Activated CD8-positive, alpha-beta memory T cell treated with anti-CD3 and anti-CD28 coated beads, Interleukin-2, amount 50 U/mL, for 48 hours (primary cell): Measurements from ENCODE around the gene VEPH1.
"Not testable (repeated sequence)": the region's sequence is repeated elsewhere in the genome, so short reads cannot be mapped to it uniquely, and the experiment has no call there.

Source experiments
- DNase-seq: peaks from one replicate; pipeline ENCODE4 v3.0.0-alpha.2; 2020

VEPH1 gene

GRCh38 chr3:157335233-157336076, 167.8 kb downstream of the VEPH1 start:
- no peak for DNase-seq

- DNase-seq = no peak
These were observed 169.6 kb downstream of the VEPH1 start for GRCh38 chr3:157333551-157333991.

GRCh38 chr3:157330206-157330605, 173.0 kb downstream of the VEPH1 start:
- DNase-seq = no peak

DNA sequence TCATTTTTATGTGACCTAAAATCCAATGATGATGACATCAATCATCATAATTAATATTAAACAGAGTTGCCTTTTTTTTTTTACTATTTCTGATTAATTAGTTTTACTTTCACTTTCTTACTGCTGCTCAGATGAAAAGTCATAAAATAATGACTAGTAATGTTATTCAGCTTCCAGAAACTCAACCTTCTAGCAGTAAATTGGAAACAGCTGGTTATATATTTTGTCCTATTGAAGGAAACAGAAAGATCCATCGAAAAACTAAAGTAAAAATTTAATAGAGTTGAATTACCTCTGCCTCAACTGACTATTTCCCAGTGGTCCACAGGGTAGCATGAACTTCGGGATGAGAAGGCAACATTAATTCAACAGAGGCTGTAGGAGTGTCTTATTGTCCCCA, 173.7 kb downstream of the VEPH1 start:
- DNase-seq = no peak

- no peak for DNase-seq
These were observed 175.4 kb downstream of the VEPH1 start for GRCh38 chr3:157327837-157328236.

DNA sequence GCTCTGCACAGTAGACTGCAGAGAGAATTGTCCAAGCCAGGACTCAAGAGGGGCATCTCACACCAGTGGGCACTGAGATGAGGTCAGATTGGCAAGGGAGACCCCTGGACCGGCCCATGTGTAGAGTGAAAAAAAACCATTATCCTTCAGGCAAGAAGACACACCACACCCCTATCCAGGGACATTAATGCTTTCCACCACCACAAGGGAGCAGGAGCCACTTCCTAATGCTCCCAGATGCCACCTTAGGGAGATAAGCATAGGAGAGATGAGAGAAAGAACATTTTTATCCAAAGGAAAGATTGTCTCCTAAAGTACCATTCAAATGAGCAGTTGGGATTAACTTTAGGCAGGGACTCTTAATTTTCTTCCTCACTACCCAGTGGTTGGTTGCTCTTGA, 176.2 kb downstream of the VEPH1 start:
- DNase-seq = no peak

GRCh38 chr3:157324869-157325268, 178.3 kb downstream of the VEPH1 start:
- not testable (repeated sequence) for DNase-seq

GRCh38 chr3:157323360-157323759, 179.9 kb downstream of the VEPH1 start:
- no peak for DNase-seq

GRCh38 chr3:157319672-157320071, 183.5 kb downstream of the VEPH1 start:
- DNase-seq = no peak

DNA sequence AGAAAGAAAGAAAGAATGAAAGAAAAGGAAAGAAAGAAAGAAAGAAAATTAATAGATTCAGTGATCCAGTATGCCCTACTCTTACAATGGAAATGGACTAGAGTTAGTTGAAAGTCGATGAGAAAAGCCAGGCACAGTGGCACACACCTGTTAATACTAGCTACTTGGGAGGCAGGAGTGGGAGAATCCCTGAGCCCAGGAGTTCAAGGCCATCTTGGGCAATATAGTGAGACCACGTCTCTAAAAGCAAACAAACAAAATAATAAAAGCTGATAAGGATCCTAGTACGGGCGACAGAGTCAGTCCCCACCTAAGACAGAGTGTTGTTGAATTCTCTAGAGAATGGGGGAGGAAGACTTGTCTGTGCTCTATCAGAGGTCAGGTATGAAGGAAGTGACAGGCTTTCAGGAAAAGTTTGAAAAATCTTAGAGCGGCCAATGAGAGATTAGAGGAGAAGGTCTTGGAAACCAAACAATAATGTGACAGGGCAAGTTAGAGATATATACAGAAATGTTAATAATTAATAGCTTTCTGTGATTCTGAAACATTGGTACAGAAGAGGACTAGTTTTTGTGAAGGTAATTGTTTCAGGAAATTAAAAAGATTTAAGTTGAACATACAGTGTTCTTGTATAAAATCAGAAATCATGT, 184.5 kb downstream of the VEPH1 start:
- DNase-seq = no peak

DNA sequence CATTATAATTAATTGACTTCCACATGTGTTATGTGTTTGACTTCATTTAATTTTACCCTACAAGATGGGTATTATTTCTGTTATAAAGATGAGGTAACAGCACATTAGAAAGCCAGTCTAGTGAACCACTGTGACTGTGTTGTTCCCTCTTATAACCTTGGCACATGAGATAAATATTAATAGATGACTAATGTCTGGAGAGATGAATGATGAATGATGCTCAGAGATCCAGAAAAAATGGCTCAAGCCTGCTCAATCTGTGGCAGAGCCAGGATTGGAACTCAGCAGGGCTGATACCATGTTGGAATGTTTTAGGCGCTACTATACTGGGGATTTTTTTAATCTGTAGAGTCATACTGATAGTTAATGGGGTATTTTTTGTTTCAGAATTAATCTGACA, 185.3 kb downstream of the VEPH1 start:
- DNase-seq = no peak

DNA sequence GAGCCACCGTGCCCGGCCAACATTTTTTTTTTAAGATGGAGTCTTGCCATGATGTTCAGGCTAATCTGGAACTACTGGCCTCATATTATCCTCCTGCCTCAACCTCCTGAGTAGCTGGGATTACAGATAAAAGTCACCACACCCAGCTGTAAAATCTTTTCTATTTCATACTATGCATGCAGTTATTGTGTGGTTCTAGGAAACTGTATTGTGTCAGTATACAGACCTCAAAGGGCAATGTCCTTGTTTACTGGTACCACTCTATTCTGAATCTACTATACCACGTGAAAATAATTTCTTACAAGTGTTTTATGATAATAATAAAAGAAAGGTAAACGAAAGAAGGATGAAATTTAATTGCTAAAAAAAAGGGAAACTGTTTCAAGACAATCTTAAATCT, 190.0 kb downstream of the VEPH1 start:
- no peak for DNase-seq

DNA sequence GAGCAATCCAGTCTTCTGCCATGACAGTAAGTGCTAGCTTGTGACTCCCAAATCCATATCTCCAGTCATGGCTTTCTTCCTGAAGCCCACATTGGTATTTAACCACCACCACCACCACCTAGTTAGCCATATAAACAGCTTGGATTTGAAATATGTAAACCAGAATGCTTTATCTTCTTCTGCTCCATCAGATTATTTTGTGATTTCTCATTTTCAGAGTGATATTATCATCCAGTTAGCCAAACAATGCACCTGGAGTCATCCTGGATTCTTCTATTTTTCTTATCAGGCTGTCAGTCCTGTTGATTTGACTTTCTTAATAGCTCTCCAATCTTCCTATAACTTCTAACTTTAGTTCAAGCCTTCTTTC, 190.9 kb downstream of the VEPH1 start:
- DNase-seq = no peak

GRCh38 chr3:157311633-157312375, 191.4 kb downstream of the VEPH1 start:
- no peak for DNase-seq

GRCh38 chr3:157310329-157311052, 192.7 kb downstream of the VEPH1 start:
- DNase-seq = no peak

- DNase-seq = no peak
These were observed 196.7 kb downstream of the VEPH1 start for GRCh38 chr3:157306502-157306901.

GRCh38 chr3:157305392-157305791, 197.8 kb downstream of the VEPH1 start:
- no peak for DNase-seq

GRCh38 chr3:157301755-157302154, 201.5 kb downstream of the VEPH1 start:
- DNase-seq = no peak

GRCh38 chr3:157300981-157301663, 202.1 kb downstream of the VEPH1 start:
- DNase-seq = no peak

GRCh38 chr3:157300094-157300493, 203.1 kb downstream of the VEPH1 start:
- DNase-seq = no peak

GRCh38 chr3:157297328-157297915, 205.8 kb downstream of the VEPH1 start:
- no peak for DNase-seq

DNA sequence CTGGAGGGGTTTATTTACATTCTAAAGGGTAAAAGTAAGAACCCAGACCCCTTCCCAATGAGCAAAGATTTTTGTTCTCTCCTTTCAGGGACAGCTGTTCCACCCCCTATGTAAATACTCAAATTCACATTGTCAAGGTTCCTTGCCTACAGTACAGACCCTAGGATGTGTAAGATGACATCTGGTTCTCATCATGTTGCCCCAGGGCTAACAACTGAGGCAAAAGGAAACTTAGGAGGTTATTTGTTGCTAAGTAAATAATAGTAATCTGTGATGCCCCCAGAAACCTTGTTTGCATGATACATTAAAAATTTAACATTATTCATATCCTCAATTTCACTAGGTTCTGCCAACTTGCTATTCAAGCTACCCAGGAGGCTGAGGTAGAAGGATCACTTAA, 208.3 kb downstream of the VEPH1 start:
- no peak for DNase-seq
